ES-I3 (cell line): ENCODE data around the gene CTNNA1.

Source experiments
- H3K36me3 ChIP-seq: 2 replicates; pipeline ENCODE4 v1.6.1; 2013; ENCODE audit warnings: mild to moderate bottlenecking, low read length, control low read depth, moderate library complexity; ENCODE audit not compliant: insufficient read depth
- H3K4me1 ChIP-seq: 2 replicates; pipeline ENCODE4 v1.6.1; 2013; ENCODE audit warnings: mild to moderate bottlenecking, control low read depth, low read length; ENCODE audit not compliant: insufficient read depth
- H3K9ac ChIP-seq: 2 replicates; pipeline ENCODE4 v1.6.1; 2013; ENCODE audit warnings: low read depth, mild to moderate bottlenecking, low read length, moderate library complexity
- H3K9me3 ChIP-seq: 2 replicates; pipeline ENCODE4 v1.6.1; 2013; ENCODE audit warnings: mild to moderate bottlenecking, low read length, moderate library complexity; ENCODE audit not compliant: control insufficient read depth, insufficient read depth

The CTNNA1 gene

GRCh38 chr5:138926688-138927448, 173.6 kb downstream of the CTNNA1 start:
- Histone ChIP-seq H3K36me3 (peaks cover 39% of the 10 kb centered on the region), H3K9ac (no peak overlapping the region), H3K9me3 (no peaks in the 10 kb centered on the region), H3K4me1 (no peaks in the 10 kb centered on the region)

DNA sequence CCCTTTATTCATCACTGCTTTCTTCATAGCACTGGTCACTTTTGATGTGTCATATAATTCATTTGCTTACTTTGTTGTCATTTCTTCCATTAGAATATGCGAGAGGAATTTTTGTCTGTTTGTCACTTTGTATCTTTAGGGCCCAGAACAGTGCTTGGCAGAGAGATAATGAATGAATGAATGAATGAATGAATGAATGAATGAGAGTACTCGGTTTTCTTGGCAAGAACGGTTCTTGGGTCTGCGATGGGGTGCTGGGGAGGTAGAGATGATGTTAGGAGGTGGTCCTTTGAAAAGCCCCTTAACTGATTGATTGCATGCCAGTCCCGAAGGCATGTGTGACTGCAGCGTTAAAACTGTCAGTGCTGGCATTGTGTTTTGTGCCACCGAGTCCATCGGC, 174.3 kb downstream of the CTNNA1 start:
- no peak overlapping the region for H3K9ac ChIP-seq
- H3K36me3 ChIP-seq: peaks cover 35% of the 10 kb centered on the region
- no peaks in the 10 kb centered on the region for H3K9me3 ChIP-seq
- no peaks in the 10 kb centered on the region for H3K4me1 ChIP-seq

GRCh38 chr5:138927979-138928378, 174.8 kb downstream of the CTNNA1 start:
- Histone ChIP-seq H3K9ac (no peak overlapping the region), H3K36me3 (peaks cover 39% of the 10 kb centered on the region), H3K4me1 (no peaks in the 10 kb centered on the region), H3K9me3 (no peaks in the 10 kb centered on the region)

GRCh38 chr5:138929571-138929955, 176.3 kb downstream of the CTNNA1 start:
- Histone ChIP-seq H3K9ac (no peak overlapping the region), H3K4me1 (no peaks in the 10 kb centered on the region), H3K9me3 (no peaks in the 10 kb centered on the region), H3K36me3 (peaks cover 38% of the 10 kb centered on the region)

- Histone ChIP-seq H3K4me1 (no peaks in the 10 kb centered on the region), H3K36me3 (peaks cover 37% of the 10 kb centered on the region), H3K9ac (no peak overlapping the region), H3K9me3 (no peaks in the 10 kb centered on the region)
Observed at GRCh38 chr5:138930371-138931097, 177.3 kb downstream of the CTNNA1 start.

DNA sequence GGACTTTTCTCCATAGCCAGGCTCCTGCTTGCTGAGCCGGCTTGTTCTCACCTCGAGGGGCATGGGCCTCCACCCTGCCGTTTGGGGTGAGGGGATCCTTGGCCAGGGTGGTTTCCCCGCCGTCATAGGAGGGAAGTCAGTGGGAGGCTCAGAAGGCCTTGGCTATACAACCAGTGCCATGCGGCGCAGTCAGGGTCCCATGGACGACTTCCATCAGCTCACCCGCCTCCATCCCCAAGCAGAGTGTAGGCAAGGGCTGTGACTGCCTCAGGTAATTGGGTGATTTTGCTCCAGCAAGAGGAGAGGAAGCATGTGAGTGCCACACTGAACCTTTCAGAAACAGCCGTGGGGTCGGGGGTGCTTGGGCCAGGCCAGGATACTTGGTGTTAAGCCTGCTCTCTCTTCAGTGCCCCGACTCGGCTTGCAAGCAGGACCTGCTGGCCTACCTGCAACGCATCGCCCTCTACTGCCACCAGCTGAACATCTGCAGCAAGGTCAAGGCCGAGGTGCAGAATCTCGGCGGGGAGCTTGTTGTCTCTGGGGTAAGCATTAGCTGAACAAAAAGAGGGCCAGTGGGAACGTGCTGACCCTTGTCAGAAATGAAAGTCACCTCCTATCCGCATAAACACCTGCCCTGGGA, 179.1 kb downstream of the CTNNA1 start:
- Histone ChIP-seq H3K36me3 (peaks cover 31% of the 10 kb centered on the region), H3K9me3 (no peaks in the 10 kb centered on the region), H3K9ac (no peak overlapping the region), H3K4me1 (0 out of 2 replicates have a peak, but pooled peaks cover 3% of the 10 kb centered on the region)

DNA sequence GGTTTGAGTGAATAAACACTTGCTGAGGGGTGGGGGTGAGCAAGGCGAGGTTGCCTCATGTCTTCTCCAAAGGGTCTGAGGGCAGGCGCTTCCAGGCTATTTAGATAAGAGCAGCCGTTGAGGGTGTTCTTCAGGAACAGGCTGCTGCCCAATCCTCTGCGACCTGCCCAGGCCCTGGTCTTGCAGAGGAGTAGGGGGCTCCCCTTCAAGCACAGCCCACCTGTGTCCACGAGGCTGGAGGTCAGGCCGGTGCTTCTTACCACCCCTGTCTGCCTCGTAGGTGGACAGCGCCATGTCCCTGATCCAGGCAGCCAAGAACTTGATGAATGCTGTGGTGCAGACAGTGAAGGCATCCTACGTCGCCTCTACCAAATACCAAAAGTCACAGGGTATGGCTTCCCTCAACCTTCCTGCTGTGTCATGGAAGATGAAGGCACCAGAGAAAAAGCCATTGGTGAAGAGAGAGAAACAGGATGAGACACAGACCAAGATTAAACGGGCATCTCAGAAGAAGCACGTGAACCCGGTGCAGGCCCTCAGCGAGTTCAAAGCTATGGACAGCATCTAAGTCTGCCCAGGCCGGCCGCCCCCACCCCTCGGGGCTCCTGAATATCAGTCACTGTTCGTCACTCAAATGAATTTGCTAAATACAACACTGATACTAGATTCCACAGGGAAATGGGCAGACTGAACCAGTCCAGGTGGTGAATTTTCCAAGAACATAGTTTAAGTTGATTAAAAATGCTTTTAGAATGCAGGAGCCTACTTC, 180.5 kb downstream of the CTNNA1 start:
- Histone ChIP-seq H3K9ac (no peak overlapping the region), H3K4me1 (0 out of 2 replicates have a peak, but pooled peaks cover 5% of the 10 kb centered on the region), H3K36me3 (peaks cover 26% of the 10 kb centered on the region), H3K9me3 (no peaks in the 10 kb centered on the region)

DNA sequence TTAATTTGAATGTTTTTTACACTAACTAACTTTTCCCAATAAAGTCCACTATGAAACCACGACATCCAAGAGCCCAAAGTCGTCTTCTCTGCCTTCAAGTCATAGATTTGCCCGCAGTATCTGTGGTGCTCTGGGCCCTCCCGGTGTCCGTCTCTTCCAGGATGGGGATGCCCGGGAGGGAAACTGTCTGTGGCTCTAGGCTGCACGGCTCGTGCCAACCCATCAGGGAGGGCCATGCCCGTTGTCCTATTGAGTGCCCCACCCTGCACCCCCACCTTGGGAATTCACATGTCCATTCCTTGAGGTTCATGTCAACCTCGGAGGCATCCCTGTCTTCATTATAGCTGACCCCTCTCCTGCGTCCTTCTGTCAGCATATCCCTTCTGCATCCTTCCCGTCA, 181.7 kb downstream of the CTNNA1 start:
- H3K36me3 ChIP-seq: peaks cover 21% of the 10 kb centered on the region
- H3K9ac ChIP-seq: no peak overlapping the region
- H3K9me3 ChIP-seq: no peaks in the 10 kb centered on the region
- 0 out of 2 replicates have a peak, but pooled peaks cover 6% of the 10 kb centered on the region for H3K4me1 ChIP-seq

GRCh38 chr5:138935466-138935865, 182.2 kb downstream of the CTNNA1 start:
- Histone ChIP-seq H3K9ac (no peak overlapping the region), H3K36me3 (peaks cover 21% of the 10 kb centered on the region), H3K9me3 (no peaks in the 10 kb centered on the region), H3K4me1 (0 out of 2 replicates have a peak, but pooled peaks cover 6% of the 10 kb centered on the region)

- Histone ChIP-seq H3K36me3 (peaks cover 17% of the 10 kb centered on the region), H3K9me3 (no peaks in the 10 kb centered on the region), H3K4me1 (0 out of 2 replicates have a peak, but pooled peaks cover 6% of the 10 kb centered on the region)
Observed at GRCh38 chr5:138936225-138936967, 183.2 kb downstream of the CTNNA1 start.

DNA sequence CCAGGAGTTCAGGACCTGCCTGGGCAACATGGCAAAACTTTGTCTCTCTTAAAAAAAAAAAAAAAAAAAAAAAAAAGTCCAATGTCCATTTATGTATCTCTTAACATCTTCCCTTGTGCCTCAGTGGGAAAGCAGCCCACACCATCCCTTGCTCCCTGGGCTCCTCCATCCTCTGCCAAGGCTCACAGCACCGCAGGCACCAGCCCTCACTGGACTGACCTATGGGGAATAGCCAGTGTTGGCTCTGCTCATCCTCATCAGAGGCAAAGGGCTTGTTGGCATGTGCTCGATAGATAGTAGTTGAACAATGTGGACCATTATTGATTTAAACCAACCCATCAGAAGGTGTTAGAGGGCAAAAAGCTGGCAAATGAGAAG, 183.7 kb downstream of the CTNNA1 start:
- Histone ChIP-seq H3K4me1 (0 out of 2 replicates have a peak, but pooled peaks cover 6% of the 10 kb centered on the region), H3K36me3 (peaks cover 13% of the 10 kb centered on the region), H3K9me3 (no peaks in the 10 kb centered on the region), H3K9ac (no peak overlapping the region)

More at GRCh38 chr5:138936225-138936967, 183.2 kb downstream of the CTNNA1 start:
- H3K9ac ChIP-seq: no peak overlapping the region

GRCh38 chr5:138937392-138938387, 184.5 kb downstream of the CTNNA1 start:
- Histone ChIP-seq H3K9ac (no peak overlapping the region), H3K36me3 (peaks cover 12% of the 10 kb centered on the region), H3K4me1 (0 out of 2 replicates have a peak, but pooled peaks cover 6% of the 10 kb centered on the region), H3K9me3 (no peaks in the 10 kb centered on the region)
